ENCODE results near the gene SETBP1.

The SETBP1 gene

GRCh38 chr18:44883671-44884070 lies 203.0 kb downstream of the SETBP1 start:
- no peak for DNase-seq

- no peak for DNase-seq
These were observed 203.7 kb downstream of the SETBP1 start for GRCh38 chr18:44884431-44884830.

- no peak for DNase-seq
These were observed 204.8 kb downstream of the SETBP1 start for GRCh38 chr18:44885507-44885906.

- DNase-seq, result no peak
These were observed 206.5 kb downstream of the SETBP1 start for GRCh38 chr18:44887227-44887631.

GRCh38 chr18:44889111-44889510 lies 208.4 kb downstream of the SETBP1 start:
- no peak for DNase-seq

GRCh38 chr18:44893045-44893706 lies 212.5 kb downstream of the SETBP1 start:
- DNase-seq, result no peak

- no peak for DNase-seq
These were observed 213.3 kb downstream of the SETBP1 start for GRCh38 chr18:44893966-44894365.

- DNase-seq, result no peak
These were observed 214.6 kb downstream of the SETBP1 start for GRCh38 chr18:44895176-44895798.

GRCh38 chr18:44896846-44897245 lies 216.2 kb downstream of the SETBP1 start:
- no peak for DNase-seq

- DNase-seq, result no peak
These were observed 216.7 kb downstream of the SETBP1 start for GRCh38 chr18:44897411-44897810.

GRCh38 chr18:44897816-44898215 lies 217.1 kb downstream of the SETBP1 start:
- no peak for DNase-seq

GRCh38 chr18:44898498-44898897 lies 217.8 kb downstream of the SETBP1 start:
- no peak for DNase-seq

- no peak for DNase-seq
These were observed 219.1 kb downstream of the SETBP1 start for GRCh38 chr18:44899832-44900231.

GRCh38 chr18:44900627-44901026 lies 219.9 kb downstream of the SETBP1 start:
- no peak for DNase-seq

GRCh38 chr18:44901283-44901682 lies 220.6 kb downstream of the SETBP1 start:
- no peak for DNase-seq

- DNase-seq, result no peak
These were observed 222.6 kb downstream of the SETBP1 start for GRCh38 chr18:44903327-44903726.

GRCh38 chr18:44904768-44905167 lies 224.1 kb downstream of the SETBP1 start:
- DNase-seq, result no peak

GRCh38 chr18:44909191-44909719 lies 228.6 kb downstream of the SETBP1 start:
- no peak for DNase-seq

GRCh38 chr18:44911260-44911659 lies 230.6 kb downstream of the SETBP1 start:
- DNase-seq, result no peak

- no peak for DNase-seq
These were observed 231.1 kb downstream of the SETBP1 start for GRCh38 chr18:44911773-44912172.

GRCh38 chr18:44912740-44913478 lies 232.2 kb downstream of the SETBP1 start:
- DNase-seq, result no peak

- DNase-seq, result no peak
These were observed 233.3 kb downstream of the SETBP1 start for GRCh38 chr18:44914028-44914427.

GRCh38 chr18:44915213-44915612 lies 234.5 kb downstream of the SETBP1 start:
- no peak for DNase-seq

GRCh38 chr18:44915661-44916060 lies 235.0 kb downstream of the SETBP1 start:
- DNase-seq, result no peak

Data from stimulated activated naive CD4-positive, alpha-beta T cell (primary cell).